ENCODE measurements around the gene DRGX.

GRCh38 chr10:49382826-49383225 is 13.1 kb downstream of the DRGX start:
- TF ChIP-seq, protein P1, sequence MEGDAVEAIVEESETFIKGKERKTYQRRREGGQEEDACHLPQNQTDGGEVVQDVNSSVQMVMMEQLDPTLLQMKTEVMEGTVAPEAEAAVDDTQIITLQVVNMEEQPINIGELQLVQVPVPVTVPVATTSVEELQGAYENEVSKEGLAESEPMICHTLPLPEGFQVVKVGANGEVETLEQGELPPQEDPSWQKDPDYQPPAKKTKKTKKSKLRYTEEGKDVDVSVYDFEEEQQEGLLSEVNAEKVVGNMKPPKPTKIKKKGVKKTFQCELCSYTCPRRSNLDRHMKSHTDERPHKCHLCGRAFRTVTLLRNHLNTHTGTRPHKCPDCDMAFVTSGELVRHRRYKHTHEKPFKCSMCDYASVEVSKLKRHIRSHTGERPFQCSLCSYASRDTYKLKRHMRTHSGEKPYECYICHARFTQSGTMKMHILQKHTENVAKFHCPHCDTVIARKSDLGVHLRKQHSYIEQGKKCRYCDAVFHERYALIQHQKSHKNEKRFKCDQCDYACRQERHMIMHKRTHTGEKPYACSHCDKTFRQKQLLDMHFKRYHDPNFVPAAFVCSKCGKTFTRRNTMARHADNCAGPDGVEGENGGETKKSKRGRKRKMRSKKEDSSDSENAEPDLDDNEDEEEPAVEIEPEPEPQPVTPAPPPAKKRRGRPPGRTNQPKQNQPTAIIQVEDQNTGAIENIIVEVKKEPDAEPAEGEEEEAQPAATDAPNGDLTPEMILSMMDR (IDR thresholded peaks at IDR 0.05): no peak
- TF ChIP-seq POLR2A (IDR thresholded peaks at IDR 0.05): no peak

All from uterus (tissue), 2 donors.